HCT116 (cell line): ENCODE measurements around the gene IL6ST. TPM values are rescaled to one million over a fixed set of nuclear protein-coding genes. Genes with fewer than 3 reads are reported as not detected.

Source experiments
- ATAC-seq: fragments of 200-7000 bp; cut with Tn5 transposase; 2 replicates; pipeline ENCODE4 v1.9.1; 2020; ENCODE audit warnings: mild to moderate bottlenecking, moderate library complexity
- BruUV-seq: library from RNA; stranded (reverse); fragments of 400-500 nt; replicated peaks from 2 replicates; lab custom pipeline; 2021; lab: Mats Ljungman, UMichigan
- CTCF ChIA-PET: fragments of 300-600 bp; sonication (Branson Sonifier 250); formaldehyde crosslinking; loops from one replicate; lab custom pipeline; 2021; ENCODE audit warnings: antibody characterized with exemption; lab: Charles Lee
- POLR2A ChIA-PET: fragments of 300-600, 350-600 bp; sonication (Branson Sonifier 250); formaldehyde crosslinking; loops from one replicate; lab custom pipeline; 2021; ENCODE audit warnings: antibody characterized with exemption; lab: Charles Lee
- RAD21 ChIA-PET, 2 experiments: fragments of 300-600 bp; sonication (Branson Sonifier 250); formaldehyde crosslinking; loops; one replicate each; lab custom pipeline; 2023; ENCODE audit warnings: low total read pairs in 2 of 2; ENCODE audit not compliant: uncharacterized antibody in 2 of 2, unreplicated experiment in 2 of 2, low non-redundant PET in 1 of 2; lab: Charles Lee
- DNase-seq: peaks from one replicate; pipeline ENCODE4 v3.0.0-alpha.2; 2010; ENCODE audit warnings: low read depth, low spot score
- H2AFZ ChIP-seq: fragments of 200-600 bp; shearing (Covaris generic), sonication (generic); 2 replicates; pipeline ENCODE4 v1.6.1; 2017; ENCODE audit warnings: low read depth, mixed run types, mixed read lengths, antibody characterized with exemption, low read length; ENCODE audit not compliant: poor library complexity, severe bottlenecking
- H3K27ac ChIP-seq: 2 replicates; pipeline ENCODE4 v1.5.1; 2012; ENCODE audit warnings: low read depth, low read length
- H3K27me3 ChIP-seq: fragments of 200-600 bp; sonication (generic); 2 replicates; pipeline ENCODE4 v1.6.1; 2016; ENCODE audit warnings: mixed run types, low read length, mixed read lengths; ENCODE audit not compliant: insufficient read depth
- H3K36me3 ChIP-seq, 2 experiments: fragments of 200-500 bp in 1 of 2; fragments of 200-600 bp in 1 of 2; sonication (Bioruptor generic) in 1 of 2; sonication (generic) in 1 of 2; 2 replicates each; pipeline versions ENCODE4 v1.5.1 to v1.6.1; 2014 to 2016; ENCODE audit warnings: low read length in 2 of 2, inconsistent platforms in 1 of 2, mixed read lengths in 1 of 2, mixed run types in 1 of 2; ENCODE audit not compliant: insufficient read depth in 2 of 2, control insufficient read depth in 1 of 2
- H3K4me1 ChIP-seq, 2 experiments: fragments of 200-600 bp in 1 of 2; sonication (generic) in 1 of 2; 2 replicates each; pipeline versions ENCODE4 v1.5.1 to v1.6.1; 2012 to 2017; ENCODE audit warnings: low read length in 2 of 2, inconsistent platforms in 1 of 2, mild to moderate bottlenecking in 1 of 2, mixed read lengths in 1 of 2, mixed run types in 1 of 2, moderate library complexity in 1 of 2; ENCODE audit not compliant: insufficient read depth in 2 of 2, control insufficient read depth in 1 of 2
- H3K4me2 ChIP-seq: fragments of 200-600 bp; sonication (generic); 2 replicates; pipeline ENCODE4 v1.6.1; 2017; ENCODE audit warnings: mixed run types, low read length, mixed read lengths
- H3K4me3 ChIP-seq, 2 experiments: fragments of 200-600 bp in 1 of 2; sonication (generic) in 1 of 2; replicated peaks in 1 of 2; 2 replicates each; pipeline ENCODE4 v1.5.1; 2011 to 2016; ENCODE audit warnings: low read length in 2 of 2, control low read depth in 1 of 2, low read depth in 1 of 2, mild to moderate bottlenecking in 1 of 2, mixed read lengths in 1 of 2, mixed run types in 1 of 2
- H3K79me2 ChIP-seq: fragments of 200-600 bp; sonication (generic); 2 replicates; pipeline ENCODE4 v1.6.1; 2017; ENCODE audit warnings: mild to moderate bottlenecking, mixed run types, low read length, moderate library complexity, mixed read lengths; ENCODE audit not compliant: insufficient read depth
- H3K9ac ChIP-seq: fragments of 200-600 bp; sonication (generic); 2 replicates; pipeline ENCODE4 v1.6.1; 2016; ENCODE audit warnings: low read length, mixed read lengths
- H3K9me2 ChIP-seq: fragments of 200-600 bp; sonication (generic), shearing (Covaris generic); 2 replicates; pipeline ENCODE4 v1.6.1; 2017; ENCODE audit warnings: mixed run types, mild to moderate bottlenecking, moderate library complexity; ENCODE audit not compliant: insufficient read depth
- H3K9me3 ChIP-seq, 2 experiments: fragments of 200-500 bp in 1 of 2; fragments of 200-600 bp in 1 of 2; sonication (Bioruptor generic) in 1 of 2; sonication (generic) in 1 of 2; 2 replicates each; pipeline ENCODE4 v1.6.1; 2014 to 2017; ENCODE audit warnings: low read length in 2 of 2, mixed read lengths in 2 of 2, inconsistent platforms in 1 of 2, low read depth in 1 of 2, mild to moderate bottlenecking in 1 of 2, mixed run types in 1 of 2, moderate library complexity in 1 of 2; ENCODE audit not compliant: control insufficient read depth in 1 of 2, insufficient read depth in 1 of 2
- H4K20me1 ChIP-seq: fragments of 200-600 bp; sonication (generic), shearing (Covaris generic); 2 replicates; pipeline ENCODE4 v1.6.1; 2017; ENCODE audit warnings: mixed run types, mild to moderate bottlenecking, moderate library complexity; ENCODE audit not compliant: insufficient read depth
- CBX3 ChIP-seq: IDR thresholded peaks from 2 replicates; pipeline ENCODE4 v1.6.1; 2012; ENCODE audit warnings: low read depth
- CEBPB ChIP-seq: IDR thresholded peaks from 2 replicates; pipeline ENCODE4 v1.6.1; 2012; ENCODE audit warnings: low read depth
- EZH2 ChIP-seq: fragments of 200-600 bp; sonication (generic); IDR thresholded peaks from 2 replicates; pipeline ENCODE4 v1.6.1; 2017; ENCODE audit warnings: antibody characterized with exemption, mixed run types
- EZH2phosphoT487 ChIP-seq: fragments of 200-600 bp; IDR thresholded peaks from 2 replicates; pipeline ENCODE4 v1.6.1; 2018; ENCODE audit warnings: antibody characterized with exemption, borderline replicate concordance
- FOSL1 ChIP-seq: IDR thresholded peaks from 2 replicates; pipeline ENCODE4 v1.6.1; 2012; ENCODE audit warnings: low read depth
- JUND ChIP-seq: IDR thresholded peaks from 2 replicates; pipeline ENCODE4 v1.6.1; 2012
- POLR2A ChIP-seq: IDR thresholded peaks from 2 replicates; pipeline ENCODE4 v1.7.0; 2011; ENCODE audit warnings: borderline replicate concordance; ENCODE audit not compliant: insufficient read depth, insufficient read length; ENCODE audit errors: extremely low read depth
- POLR2AphosphoS5 ChIP-seq: IDR thresholded peaks from 2 replicates; pipeline ENCODE4 v1.6.1; 2011; ENCODE audit warnings: mild to moderate bottlenecking, low read depth, low read length, moderate library complexity
- TCF7L2 ChIP-seq: IDR thresholded peaks from 2 replicates; pipeline ENCODE4 v1.7.0; 2011; ENCODE audit warnings: borderline replicate concordance, inconsistent platforms; ENCODE audit not compliant: insufficient read depth, insufficient read length; ENCODE audit errors: extremely low read depth
- intact Hi-C: fragments of 100-400 bp; cut with micrococcal nuclease; formaldehyde crosslinking; loops from 2 replicates; pipeline ENCODE4 v1.10.0; 2022
- total RNA-seq: library from RNA; stranded (reverse); gene quantifications from one replicate; pipeline ENCODE4 v1.2.1, GENCODE V29; 2021; ENCODE audit not compliant: unreplicated experiment
- TF ChIP-seq, protein P1 (sequence below): IDR thresholded peaks from 2 replicates; pipeline ENCODE4 v1.6.1; 2012; ENCODE audit warnings: low read depth
- TF ChIP-seq, protein P2 (sequence below), 3 experiments: fragments of 200-600 bp in 1 of 3; sonication (generic) in 1 of 3; IDR thresholded peaks in 2 of 3; conservative IDR thresholded peaks in 1 of 3; 2 replicates each; pipeline ENCODE4 v1.5.1; 2012 to 2017; ENCODE audit warnings: low read depth in 2 of 3, low read length in 2 of 3, antibody characterized with exemption in 1 of 3, borderline replicate concordance in 1 of 3, control low read depth in 1 of 3, mild to moderate bottlenecking in 1 of 3, mixed read lengths in 1 of 3, mixed run types in 1 of 3, moderate library complexity in 1 of 3; ENCODE audit not compliant: insufficient read depth in 1 of 3
- TF ChIP-seq, protein P3 (sequence below): IDR thresholded peaks from 2 replicates; pipeline ENCODE4 v1.6.1; 2011; ENCODE audit warnings: mild to moderate bottlenecking, low read length, moderate library complexity; ENCODE audit not compliant: insufficient replicate concordance; ENCODE audit errors: extremely low read depth

Gene IL6ST
- total RNA-seq, 1 experiment from 2014 or later, result 26.5 TPM

DNA sequence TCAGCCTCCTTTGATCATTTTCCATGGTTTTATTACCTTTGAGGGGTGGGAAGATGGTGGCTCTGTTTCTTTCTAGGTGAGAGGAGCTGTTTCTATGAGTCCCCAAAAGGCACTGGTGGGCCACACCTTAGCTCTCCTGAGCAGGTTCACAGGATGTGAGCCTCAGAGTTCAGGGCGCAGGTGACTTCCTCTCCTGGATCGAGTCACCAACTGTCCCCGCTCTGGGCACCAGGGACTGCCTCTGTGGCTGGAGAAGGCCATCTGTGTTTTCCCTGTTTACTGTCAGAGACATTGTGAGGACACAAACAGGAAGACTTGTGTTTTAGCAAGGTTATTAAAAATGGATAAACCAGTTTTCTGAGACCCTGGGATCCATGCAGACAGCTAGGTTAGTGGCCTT lies 75.1 kb downstream of the IL6ST start:
- H3K4me3 ChIP-seq, result no peak overlapping the region
- H4K20me1 ChIP-seq, result no peaks in the 10 kb centered on the region
- no peaks in the 10 kb centered on the region for H3K79me2 ChIP-seq
- no peak for DNase-seq
- H3K9ac ChIP-seq, result no peak overlapping the region
- ATAC-seq, result no peak
- 0 out of 4 replicates have a peak, but pooled peaks cover 0 to 3% of the 10 kb centered on the region in 2 experiments for H3K4me1 ChIP-seq
- no peaks in the 10 kb centered on the region for H3K36me3 ChIP-seq
- no peak overlapping the region for H2AFZ ChIP-seq
- CTCF ChIA-PET, result interaction anchor here (1.1 kb wide), 1 partner anchor 50 kb away, joined by 3 read pairs; no protein-coding TSS in a partner anchor
- no peaks in the 10 kb centered on the region for H3K9me3 ChIP-seq
- H3K4me2 ChIP-seq, result no peak overlapping the region
- no peak overlapping the region for H3K27ac ChIP-seq
- no peaks in the 10 kb centered on the region for H3K9me2 ChIP-seq
- H3K27me3 ChIP-seq, result no peaks in the 10 kb centered on the region
- intact Hi-C loops, result loop anchor here (2.0 to 10.0 kb wide), 5 partner anchors 207 to 747 kb away; partner anchors contain the start of genes CDC20B, MCIDAS and SLC38A9
- POLR2A ChIA-PET, result no interaction called here
- RAD21 ChIA-PET, result interaction anchor here in 1 of 2 experiments (0.6 kb wide), 1 partner anchor 127 kb away, joined by 4 read pairs; no protein-coding TSS in a partner anchor
- no TSS peak for BruUV-seq
- TF ChIP-seq POLR2AphosphoS5 (no peak), EZH2phosphoT487 (no peak), TCF7L2 (no peak), FOSL1 (no peak), EZH2 (no peak), POLR2A (no peak), JUND (no peak), CBX3 (no peak), CEBPB (no peak)
- TF ChIP-seq, protein P1, sequence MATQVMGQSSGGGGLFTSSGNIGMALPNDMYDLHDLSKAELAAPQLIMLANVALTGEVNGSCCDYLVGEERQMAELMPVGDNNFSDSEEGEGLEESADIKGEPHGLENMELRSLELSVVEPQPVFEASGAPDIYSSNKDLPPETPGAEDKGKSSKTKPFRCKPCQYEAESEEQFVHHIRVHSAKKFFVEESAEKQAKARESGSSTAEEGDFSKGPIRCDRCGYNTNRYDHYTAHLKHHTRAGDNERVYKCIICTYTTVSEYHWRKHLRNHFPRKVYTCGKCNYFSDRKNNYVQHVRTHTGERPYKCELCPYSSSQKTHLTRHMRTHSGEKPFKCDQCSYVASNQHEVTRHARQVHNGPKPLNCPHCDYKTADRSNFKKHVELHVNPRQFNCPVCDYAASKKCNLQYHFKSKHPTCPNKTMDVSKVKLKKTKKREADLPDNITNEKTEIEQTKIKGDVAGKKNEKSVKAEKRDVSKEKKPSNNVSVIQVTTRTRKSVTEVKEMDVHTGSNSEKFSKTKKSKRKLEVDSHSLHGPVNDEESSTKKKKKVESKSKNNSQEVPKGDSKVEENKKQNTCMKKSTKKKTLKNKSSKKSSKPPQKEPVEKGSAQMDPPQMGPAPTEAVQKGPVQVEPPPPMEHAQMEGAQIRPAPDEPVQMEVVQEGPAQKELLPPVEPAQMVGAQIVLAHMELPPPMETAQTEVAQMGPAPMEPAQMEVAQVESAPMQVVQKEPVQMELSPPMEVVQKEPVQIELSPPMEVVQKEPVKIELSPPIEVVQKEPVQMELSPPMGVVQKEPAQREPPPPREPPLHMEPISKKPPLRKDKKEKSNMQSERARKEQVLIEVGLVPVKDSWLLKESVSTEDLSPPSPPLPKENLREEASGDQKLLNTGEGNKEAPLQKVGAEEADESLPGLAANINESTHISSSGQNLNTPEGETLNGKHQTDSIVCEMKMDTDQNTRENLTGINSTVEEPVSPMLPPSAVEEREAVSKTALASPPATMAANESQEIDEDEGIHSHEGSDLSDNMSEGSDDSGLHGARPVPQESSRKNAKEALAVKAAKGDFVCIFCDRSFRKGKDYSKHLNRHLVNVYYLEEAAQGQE, result no peak
- TF ChIP-seq, protein P2, sequence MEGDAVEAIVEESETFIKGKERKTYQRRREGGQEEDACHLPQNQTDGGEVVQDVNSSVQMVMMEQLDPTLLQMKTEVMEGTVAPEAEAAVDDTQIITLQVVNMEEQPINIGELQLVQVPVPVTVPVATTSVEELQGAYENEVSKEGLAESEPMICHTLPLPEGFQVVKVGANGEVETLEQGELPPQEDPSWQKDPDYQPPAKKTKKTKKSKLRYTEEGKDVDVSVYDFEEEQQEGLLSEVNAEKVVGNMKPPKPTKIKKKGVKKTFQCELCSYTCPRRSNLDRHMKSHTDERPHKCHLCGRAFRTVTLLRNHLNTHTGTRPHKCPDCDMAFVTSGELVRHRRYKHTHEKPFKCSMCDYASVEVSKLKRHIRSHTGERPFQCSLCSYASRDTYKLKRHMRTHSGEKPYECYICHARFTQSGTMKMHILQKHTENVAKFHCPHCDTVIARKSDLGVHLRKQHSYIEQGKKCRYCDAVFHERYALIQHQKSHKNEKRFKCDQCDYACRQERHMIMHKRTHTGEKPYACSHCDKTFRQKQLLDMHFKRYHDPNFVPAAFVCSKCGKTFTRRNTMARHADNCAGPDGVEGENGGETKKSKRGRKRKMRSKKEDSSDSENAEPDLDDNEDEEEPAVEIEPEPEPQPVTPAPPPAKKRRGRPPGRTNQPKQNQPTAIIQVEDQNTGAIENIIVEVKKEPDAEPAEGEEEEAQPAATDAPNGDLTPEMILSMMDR (IDR thresholded peaks at IDR 0.05 in 2 of 3, conservative IDR thresholded peaks at IDR 0.05 in 1 of 3; ENCODE audit: borderline replicate concordance in 1 of 3, insufficient read depth in 1 of 3, low read depth in 2 of 3, low read length in 2 of 3), result no peak
- TF ChIP-seq, protein P3, sequence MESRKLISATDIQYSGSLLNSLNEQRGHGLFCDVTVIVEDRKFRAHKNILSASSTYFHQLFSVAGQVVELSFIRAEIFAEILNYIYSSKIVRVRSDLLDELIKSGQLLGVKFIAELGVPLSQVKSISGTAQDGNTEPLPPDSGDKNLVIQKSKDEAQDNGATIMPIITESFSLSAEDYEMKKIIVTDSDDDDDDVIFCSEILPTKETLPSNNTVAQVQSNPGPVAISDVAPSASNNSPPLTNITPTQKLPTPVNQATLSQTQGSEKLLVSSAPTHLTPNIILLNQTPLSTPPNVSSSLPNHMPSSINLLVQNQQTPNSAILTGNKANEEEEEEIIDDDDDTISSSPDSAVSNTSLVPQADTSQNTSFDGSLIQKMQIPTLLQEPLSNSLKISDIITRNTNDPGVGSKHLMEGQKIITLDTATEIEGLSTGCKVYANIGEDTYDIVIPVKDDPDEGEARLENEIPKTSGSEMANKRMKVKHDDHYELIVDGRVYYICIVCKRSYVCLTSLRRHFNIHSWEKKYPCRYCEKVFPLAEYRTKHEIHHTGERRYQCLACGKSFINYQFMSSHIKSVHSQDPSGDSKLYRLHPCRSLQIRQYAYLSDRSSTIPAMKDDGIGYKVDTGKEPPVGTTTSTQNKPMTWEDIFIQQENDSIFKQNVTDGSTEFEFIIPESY, result no peak
- TF ChIP-seq, all 23 proteins: peak for 0
